Stimulated activated naive CD8-positive, alpha-beta T cell treated with anti-CD3 and anti-CD28 coated beads, Interleukin-15, Interleukin-2, amounts not matched to agents 100 U/mL and 50 U/mL, for 24 hours (primary cell): ENCODE data around the gene ATP2B2.

Experiments
- ATAC-seq: fragments of 150-1000 bp; cut with Tn5 transposase; one replicate; pipeline ENCODE4 v1.10.0; 2021
- DNase-seq: peaks from one replicate; pipeline ENCODE4 v3.0.0; 2021

ATP2B2 gene

DNA sequence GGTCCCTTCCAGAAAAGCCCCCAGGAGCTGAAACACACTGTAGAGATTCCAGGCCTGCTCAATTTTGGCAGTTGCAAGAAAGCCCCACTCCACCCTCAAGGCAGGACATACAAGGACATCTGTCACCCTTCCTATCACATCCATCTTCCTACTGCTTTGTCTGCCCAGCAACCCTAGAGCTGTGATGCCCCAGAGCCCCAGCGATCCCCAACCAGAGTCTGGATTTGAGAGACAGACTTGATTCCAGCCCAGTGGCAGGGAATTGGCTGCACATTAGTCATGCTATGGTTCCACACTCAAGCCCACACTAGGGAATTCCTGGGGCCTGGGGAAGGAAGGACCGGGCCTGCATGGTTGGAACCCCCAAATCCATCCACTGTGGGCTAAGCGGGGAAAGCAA is 56.8 kb downstream of the ATP2B2 start:
- no peak for ATAC-seq
- DNase-seq = no peak

DNA sequence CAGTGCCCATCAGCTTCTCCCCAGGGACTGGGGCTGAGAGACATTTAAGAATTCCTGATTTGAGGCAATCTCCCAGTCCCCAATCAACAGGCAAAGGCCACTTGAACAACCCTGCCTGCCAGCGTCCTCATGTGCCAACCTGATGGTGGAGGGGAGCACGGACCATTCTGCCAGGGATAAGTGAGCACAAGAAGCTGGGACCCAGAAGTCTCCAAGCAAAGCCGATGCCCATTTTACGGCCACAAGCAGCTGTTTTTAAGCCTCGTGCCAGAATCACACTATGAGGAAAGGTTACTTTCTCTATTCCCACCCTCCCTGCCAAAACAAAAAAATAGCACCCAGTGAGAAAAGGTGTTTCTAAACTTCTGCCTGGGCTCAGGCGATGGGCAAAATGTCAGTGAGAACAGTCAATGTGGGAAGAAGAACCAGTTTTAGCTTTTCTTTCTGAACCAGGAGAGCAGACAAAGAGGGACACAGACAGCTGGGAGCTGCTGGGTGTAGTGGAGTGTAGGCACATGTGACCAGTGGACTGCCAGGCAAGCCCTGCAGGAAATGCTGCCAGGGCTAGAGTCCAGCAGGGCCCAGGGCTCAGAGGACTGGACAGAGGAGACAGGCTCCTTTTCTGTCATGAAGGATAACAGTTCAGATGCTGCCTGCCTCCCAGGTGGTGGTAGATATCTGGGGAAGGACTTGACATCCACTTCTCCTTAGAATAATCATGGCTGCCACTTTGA is 57.7 kb downstream of the ATP2B2 start:
- no peak for DNase-seq
- ATAC-seq = no peak

- DNase-seq = no peak
- no peak for ATAC-seq
Measured at GRCh38 chr3:10447110-10447509, 58.3 kb downstream of the ATP2B2 start.

GRCh38 chr3:10445561-10446175 is 59.7 kb downstream of the ATP2B2 start:
- DNase-seq (no peak), ATAC-seq (no peak)

DNA sequence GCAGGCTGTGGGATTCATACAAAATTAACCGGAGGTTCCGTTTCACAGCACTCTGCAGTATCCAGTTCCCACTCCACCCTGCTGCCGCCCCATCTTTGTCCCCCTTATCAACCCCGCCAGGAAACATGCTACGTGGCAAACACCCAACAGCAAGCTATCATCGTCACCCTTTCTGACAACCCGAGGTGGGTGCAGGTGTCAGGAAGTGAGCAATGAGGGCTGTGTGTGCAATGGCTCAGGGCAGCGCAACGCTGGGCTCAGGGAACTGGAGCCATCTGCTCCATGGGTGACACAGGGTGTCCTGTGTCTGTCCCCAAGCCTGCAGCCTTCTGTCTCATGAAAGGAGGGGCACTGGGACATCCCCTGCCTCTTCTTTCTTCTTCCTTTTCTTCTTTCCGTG is 60.9 kb downstream of the ATP2B2 start:
- no peak for ATAC-seq
- no peak for DNase-seq

- DNase-seq (no peak), ATAC-seq (no peak)
Measured at GRCh38 chr3:10444110-10444429, 61.3 kb downstream of the ATP2B2 start.

GRCh38 chr3:10443272-10444109 is 61.9 kb downstream of the ATP2B2 start:
- no peak for ATAC-seq
- DNase-seq = no peak

GRCh38 chr3:10442151-10442795 is 63.1 kb downstream of the ATP2B2 start:
- ATAC-seq (no peak), DNase-seq (no peak)

DNA sequence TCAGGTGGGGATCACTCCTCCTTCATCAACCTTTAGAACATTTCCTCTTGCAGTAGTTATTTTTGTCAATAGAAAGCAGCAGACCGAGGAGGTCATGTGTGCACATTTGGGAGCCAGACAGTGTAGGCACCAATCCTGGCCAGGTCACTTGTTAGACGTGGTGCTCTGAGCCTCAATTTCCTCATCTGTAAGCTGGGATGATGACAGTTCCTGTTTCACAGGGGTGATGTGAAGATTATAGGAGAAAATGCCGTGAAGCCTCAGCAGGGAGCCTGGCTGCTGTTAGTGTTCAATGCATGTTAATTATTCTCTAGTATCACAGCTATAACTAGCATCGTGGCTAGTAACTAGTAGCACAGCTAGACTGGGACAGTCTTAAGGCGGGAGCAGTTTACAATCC is 64.7 kb downstream of the ATP2B2 start:
- ATAC-seq = no peak
- DNase-seq = no peak

DNA sequence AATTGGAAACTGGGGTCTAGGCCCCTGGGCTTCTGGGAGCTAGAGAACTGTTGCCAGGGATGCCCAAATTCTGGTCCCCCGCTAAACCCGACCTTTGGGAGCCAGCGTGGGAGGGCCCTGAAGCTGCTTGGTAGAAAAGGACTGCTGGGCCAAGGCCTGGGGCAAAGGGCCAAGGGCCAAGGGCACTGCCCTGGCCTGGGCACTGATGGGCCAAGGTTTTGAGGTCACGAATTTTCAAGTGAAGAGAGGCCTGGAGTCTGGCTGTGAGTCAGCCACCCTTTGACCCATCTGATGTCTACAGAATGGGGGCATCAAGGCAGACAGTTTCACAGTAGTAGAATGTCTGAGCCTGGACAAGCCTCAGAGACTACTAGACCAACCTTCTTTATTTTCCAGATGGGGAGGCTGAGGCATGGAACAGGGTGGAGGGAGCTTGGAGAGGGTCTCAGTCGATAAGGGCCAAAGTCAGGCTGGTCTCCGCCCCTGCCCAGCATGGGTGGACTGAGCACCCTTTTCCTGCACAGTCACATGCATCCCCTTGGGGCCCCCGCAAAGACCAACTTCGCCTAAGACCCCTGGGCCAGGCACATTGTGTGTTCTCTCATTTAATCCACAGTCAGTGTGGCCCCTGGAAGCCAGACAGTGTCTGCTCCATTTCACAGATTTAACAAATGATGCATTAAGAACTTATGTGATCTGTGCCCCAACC is 66.3 kb downstream of the ATP2B2 start:
- no peak for DNase-seq
- ATAC-seq = no peak

DNA sequence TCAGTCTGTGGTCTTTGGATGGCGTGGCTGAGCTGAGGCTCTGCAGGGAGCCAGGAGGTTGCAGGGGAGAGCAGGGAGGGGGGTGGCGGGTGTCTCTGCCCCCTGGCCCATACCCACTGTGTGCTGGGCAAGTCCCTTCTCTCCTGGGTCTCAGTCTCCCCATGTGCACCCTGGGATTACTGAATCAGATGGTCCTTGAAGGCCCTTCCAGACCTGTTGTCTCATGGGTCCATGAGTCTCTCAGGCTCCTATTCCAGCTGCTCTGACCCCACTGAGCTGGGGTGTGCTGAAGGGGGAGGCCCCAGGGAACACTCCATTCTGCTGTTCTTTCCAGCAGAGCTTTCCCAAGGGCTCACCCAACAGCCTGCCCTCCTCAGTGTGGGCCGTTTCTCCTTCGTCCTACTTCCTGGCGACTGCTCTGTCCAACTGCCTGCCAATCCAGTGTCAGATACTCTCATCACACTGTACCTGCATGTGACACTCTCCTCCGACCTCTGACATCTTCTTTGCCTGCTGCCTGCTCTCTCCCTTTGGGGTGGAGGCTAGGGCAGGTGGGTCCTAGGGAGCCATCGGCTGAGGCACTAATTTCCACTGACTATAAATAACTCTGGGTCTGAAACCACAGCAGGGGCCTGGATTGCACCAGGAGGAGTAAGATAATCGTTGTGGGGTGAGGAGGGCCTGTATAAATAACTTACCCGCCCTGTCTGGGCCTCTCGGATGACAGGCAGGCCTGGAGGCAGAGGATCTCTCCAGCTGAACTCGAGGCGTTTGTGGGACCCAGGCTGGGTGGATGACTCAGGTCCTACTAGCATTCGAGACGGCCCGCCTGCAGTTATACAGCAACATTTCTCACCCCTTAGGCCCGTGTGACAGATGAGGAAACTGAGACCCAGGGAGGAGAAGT is 67.1 kb downstream of the ATP2B2 start:
- ATAC-seq (peak; percentile 42), DNase-seq (peak; percentile 25)

DNA sequence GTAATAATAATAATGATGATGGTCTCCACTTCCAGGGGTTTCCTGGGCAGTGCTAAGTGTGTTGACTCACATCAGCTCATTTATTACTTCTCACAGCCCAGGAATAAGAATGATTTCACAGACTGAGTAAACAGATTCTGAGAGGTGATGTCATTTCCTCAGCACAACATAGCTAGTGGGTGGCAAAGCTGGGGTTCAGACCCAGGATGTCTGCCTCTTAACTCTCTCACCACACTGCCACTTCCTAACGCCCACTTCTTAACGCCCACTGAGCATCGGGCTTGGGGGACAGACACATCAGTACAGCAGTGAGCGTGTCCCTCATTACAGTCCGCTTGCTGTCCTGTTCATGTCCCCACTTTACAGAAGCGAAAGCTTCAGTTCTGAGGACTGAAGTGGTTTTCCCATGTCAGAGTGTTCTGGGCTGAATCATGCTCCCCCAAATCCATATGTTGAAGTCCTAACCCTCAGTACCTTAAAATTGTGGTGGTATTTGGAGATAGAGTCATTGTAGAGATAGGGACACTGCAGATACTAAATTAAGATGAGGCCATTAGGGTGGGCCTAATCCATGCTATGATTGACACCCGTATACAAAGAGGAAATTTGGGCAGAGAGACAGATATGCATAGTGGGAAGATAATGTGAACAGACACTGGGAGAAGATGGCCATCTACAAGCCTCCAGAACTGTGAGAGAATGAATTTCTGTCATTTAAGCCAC is 68.0 kb downstream of the ATP2B2 start:
- DNase-seq = peak; percentile 73
- ATAC-seq = peak; percentile 80

DNA sequence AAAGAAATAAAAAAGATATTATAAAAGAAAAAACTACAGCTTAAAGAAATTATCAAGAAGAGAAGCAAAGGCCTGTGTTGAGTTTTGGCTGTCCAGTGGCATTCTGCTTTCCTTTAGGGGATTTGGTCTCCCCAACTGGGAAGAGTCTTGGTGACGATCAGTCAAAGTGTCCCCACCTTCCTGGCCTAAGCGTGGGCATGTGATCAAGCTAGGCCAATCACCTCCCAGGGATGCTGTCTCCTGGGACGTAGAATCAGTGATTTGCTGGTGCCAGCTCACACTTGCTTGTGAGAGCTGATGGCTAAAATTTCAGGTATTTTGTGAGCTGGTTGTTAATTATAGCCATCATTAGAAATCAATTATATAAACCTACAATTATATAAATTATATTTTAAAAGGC is 69.5 kb downstream of the ATP2B2 start:
- DNase-seq = no peak
- no peak for ATAC-seq

GRCh38 chr3:10434938-10435336 is 70.4 kb downstream of the ATP2B2 start:
- no peak for DNase-seq
- no peak for ATAC-seq

DNA sequence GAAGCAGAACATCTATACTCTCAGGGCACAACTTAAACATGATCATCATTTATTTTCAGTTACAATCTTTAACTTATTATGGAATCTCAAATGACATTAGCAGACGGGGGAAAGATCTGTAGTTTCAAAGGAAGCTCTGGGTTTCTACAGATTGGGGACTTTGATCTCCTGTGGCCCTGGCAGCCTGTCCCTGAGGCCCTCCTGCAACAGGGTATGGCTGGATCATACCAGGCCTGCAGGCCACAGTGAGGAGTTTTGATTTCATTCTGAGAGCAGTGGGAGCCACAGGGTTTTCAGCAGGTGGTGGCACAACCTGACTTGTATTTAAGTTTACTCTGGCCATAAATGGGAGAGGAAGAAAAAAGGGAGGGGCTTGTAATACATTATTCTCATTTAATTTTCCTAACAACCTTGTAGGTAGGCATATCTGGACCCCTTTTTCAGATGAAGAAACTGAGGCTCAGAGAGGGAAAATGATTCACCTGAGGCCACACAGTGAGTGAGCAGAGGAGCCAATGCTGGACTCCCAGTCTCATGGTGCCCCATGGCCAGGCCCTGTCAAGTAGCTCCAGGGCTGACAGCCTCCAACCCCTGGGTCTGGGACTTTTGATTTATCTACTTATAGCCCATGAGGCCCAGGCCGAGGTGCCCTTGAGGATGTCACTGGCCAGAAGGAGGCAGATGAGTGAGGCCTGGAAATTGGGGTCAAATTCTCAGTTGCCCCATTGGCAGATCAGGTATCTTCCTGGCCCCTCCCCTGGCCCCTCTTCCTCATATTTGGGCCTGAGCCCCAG is 71.0 kb downstream of the ATP2B2 start:
- ATAC-seq (no peak), DNase-seq (no peak)

- no peak for ATAC-seq
- no peak for DNase-seq
Measured at GRCh38 chr3:10432931-10433330, 72.5 kb downstream of the ATP2B2 start.

DNA sequence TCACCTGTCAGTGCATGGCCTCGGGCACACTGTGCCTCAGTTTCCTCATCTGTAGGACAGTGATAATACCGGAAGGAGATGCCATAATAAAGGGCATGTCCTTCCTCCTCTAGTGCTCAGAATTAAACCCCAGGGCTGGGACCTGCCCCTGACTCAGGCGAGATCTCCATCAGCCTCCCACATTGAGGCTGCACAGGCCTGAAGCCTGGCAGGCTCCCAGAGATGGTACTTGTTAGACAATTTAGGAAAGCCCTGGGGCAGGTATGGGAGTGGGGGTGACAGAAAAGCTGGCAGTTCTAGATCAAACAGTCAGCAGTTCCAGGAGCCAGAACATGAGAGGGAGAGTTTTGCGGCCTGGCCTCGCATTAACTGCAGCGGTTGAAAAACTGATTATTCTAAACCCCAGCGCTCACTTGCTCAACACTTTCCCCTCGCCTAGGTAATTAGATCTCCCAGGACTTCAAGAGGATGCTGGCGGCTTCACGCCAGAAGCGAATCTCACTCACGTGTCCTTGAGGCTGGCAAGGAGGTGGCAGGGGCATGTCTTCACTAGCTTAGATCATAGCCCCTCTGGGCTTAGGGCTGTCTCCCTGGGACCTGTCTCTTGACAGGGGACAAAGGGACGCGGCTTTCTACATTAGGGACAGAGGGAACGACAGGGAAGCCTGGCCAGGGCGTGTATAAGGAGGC is 73.1 kb downstream of the ATP2B2 start:
- DNase-seq (no peak), ATAC-seq (no peak)

DNA sequence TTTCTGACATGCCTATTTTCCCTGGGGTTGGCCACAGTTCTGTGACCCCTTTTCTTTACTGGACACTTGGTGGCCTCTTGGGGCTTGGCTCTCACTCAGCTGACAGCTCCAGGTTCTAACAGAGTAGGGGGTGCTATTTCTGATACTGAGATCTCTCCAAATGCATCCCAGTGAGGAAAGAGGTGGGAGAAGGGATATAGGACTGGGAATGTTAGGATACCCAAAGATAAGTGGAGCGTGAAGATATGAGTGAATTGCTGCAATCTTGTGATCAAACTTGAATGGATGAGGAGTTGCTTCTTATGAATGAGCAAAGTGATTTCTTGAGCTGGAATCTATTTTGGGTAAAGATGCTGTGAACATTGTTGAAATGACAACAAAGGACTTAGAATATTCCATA is 74.6 kb downstream of the ATP2B2 start:
- DNase-seq = no peak
- ATAC-seq = no peak
